Measurements from ENCODE around the gene CDCA3.
A peak's percentile ranks its signal among the peaks of the same experiment; 100 is the strongest.

DNA sequence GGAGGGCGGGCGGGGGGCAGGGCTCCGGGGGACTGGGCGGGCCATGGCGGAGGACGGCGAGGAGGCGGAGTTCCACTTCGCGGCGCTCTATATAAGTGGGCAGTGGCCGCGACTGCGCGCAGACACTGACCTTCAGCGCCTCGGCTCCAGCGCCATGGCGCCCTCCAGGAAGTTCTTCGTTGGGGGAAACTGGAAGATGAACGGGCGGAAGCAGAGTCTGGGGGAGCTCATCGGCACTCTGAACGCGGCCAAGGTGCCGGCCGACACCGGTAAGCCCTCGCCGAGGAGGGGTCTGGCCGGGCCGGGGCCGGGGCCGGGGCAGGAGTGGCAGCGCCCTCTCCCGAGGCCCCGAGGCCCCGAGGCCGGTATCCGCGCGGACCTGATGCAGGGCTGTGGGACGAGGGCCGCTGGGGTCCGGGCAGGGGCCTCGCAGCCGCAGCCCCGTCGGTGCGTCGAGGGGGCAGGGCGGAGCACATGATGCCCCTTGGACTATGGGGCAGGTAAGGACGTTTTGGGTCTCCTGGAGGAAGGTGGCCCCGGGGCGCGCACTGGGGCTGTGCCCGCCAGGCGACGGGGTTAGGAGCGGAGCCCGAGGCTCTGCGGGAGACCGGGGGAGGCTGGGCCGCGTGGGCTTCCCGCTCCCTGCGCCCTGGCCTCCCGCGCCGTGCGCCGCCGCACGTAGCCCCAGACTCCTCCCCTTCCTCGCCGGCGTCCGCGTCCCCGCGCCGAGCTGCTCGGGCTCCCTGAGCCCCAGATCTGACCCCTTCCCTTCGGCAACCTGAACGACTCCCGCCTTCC is 16.5 kb upstream of the CDCA3 start, which contains the start of gene TPI1:
- TF ChIP-seq, protein P1, sequence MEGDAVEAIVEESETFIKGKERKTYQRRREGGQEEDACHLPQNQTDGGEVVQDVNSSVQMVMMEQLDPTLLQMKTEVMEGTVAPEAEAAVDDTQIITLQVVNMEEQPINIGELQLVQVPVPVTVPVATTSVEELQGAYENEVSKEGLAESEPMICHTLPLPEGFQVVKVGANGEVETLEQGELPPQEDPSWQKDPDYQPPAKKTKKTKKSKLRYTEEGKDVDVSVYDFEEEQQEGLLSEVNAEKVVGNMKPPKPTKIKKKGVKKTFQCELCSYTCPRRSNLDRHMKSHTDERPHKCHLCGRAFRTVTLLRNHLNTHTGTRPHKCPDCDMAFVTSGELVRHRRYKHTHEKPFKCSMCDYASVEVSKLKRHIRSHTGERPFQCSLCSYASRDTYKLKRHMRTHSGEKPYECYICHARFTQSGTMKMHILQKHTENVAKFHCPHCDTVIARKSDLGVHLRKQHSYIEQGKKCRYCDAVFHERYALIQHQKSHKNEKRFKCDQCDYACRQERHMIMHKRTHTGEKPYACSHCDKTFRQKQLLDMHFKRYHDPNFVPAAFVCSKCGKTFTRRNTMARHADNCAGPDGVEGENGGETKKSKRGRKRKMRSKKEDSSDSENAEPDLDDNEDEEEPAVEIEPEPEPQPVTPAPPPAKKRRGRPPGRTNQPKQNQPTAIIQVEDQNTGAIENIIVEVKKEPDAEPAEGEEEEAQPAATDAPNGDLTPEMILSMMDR (IDR thresholded peaks at IDR 0.05), result no peak
- TF ChIP-seq POLR2A (IDR thresholded peaks at IDR 0.05), result peak in 1 of 2 donors; percentile 93

Data from lower leg skin (tissue), 3 donors.